Right lobe of liver (tissue), 4 donors: ENCODE measurements around the gene EFHD2.

ENCODE experiments used
- POLR2A ChIP-seq: fragments of 450-650 bp; IDR thresholded peaks from one replicate; pipeline ENCODE4 v1.6.1; 2017; ENCODE audit warnings: antibody characterized with exemption, mild to moderate bottlenecking
- TF ChIP-seq, protein P1 (sequence below), 4 donors: fragments of 200-600 bp in 3 of 4; fragments of 450-650 bp in 1 of 4; IDR thresholded peaks; one replicate each; pipeline versions ENCODE4 v1.5.1 to v1.8.0; 2016 to 2022; ENCODE audit warnings: antibody characterized with exemption in 4 of 4, mild to moderate bottlenecking in 2 of 4
- donor health status: DM: no; HTN: no; CAD: no.
- donor health status: DM: no; HTN: no; CAD: no.
- donor health status: DM: no; HTN: yes; CAD: no.

DNA sequence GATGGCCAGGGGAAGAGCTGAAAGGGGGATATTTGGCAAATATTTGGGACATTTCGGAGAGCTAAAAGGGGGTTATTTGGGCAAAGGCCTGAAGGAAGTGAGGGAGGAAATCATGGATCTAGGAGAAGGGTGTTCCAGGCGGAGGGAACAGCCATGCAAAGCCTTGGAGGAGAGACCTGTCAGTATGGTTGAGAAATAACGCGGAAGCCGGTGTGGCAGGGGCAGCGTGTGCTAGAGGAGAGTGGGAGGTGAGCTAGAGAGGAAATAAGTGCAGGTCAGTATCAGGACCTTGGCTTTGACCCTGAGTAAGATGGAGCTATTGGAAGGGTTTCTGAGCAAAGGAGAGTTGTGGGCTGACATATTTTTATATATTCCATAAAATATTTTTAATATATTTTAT is 31.6 kb downstream of the EFHD2 start:
- TF ChIP-seq, protein P1, sequence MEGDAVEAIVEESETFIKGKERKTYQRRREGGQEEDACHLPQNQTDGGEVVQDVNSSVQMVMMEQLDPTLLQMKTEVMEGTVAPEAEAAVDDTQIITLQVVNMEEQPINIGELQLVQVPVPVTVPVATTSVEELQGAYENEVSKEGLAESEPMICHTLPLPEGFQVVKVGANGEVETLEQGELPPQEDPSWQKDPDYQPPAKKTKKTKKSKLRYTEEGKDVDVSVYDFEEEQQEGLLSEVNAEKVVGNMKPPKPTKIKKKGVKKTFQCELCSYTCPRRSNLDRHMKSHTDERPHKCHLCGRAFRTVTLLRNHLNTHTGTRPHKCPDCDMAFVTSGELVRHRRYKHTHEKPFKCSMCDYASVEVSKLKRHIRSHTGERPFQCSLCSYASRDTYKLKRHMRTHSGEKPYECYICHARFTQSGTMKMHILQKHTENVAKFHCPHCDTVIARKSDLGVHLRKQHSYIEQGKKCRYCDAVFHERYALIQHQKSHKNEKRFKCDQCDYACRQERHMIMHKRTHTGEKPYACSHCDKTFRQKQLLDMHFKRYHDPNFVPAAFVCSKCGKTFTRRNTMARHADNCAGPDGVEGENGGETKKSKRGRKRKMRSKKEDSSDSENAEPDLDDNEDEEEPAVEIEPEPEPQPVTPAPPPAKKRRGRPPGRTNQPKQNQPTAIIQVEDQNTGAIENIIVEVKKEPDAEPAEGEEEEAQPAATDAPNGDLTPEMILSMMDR (IDR thresholded peaks at IDR 0.05): no peak
- no peak for TF ChIP-seq POLR2A
